Ramos (cell line): Measurements from ENCODE around the gene KNTC1.
"Not testable (repeated sequence)": the region's sequence is repeated elsewhere in the genome, so short reads cannot be mapped to it uniquely, and the experiment has no call there.

Experiments
- in situ Hi-C: fragments of 300-500 bp; cut with MboI; formaldehyde crosslinking; loops from one replicate; pipeline ENCODE4 v1.14.3; 2022; ENCODE audit warnings: low sequenced_read_pairs; ENCODE audit not compliant: unreplicated experiment

The KNTC1 gene

DNA sequence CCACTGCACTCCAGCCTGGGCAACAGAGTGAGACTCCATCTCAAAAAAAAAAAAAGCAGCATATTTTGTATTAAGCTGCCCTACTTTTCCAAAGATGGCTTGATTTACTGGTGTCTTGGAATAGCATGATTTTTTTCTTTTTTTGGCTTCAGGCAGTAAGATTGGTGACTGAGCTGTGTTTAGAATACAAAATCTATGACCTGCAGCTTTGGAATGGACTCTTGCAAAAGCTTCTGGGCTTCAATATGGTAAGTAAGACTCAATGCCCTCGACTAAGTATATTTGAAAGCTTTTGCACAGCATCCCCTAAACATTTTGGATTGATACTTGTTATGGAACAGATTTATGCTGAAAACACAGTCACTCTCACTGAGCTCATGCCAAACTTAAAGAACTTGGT, 87.8 kb downstream of the KNTC1 start:
- in situ Hi-C loops = no loop called here

DNA sequence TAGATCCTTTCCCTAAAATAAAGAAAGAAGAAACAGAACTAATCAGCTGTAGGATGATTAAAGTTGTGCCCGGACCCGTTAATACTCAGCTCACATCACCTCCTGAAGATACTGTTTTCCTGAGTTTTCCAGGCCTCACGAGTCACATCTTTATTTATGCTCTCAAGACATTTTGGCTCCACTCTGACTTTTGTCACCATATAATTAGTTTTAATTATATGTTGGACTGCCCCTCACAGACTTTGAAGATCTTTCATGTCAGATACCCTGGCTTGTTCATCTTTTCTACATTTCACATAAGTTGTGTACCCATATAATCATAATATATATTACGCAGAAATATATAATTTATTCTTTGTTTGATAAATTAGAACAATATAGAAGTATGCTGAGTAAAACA, 88.7 kb downstream of the KNTC1 start:
- in situ Hi-C loops = no loop called here

DNA sequence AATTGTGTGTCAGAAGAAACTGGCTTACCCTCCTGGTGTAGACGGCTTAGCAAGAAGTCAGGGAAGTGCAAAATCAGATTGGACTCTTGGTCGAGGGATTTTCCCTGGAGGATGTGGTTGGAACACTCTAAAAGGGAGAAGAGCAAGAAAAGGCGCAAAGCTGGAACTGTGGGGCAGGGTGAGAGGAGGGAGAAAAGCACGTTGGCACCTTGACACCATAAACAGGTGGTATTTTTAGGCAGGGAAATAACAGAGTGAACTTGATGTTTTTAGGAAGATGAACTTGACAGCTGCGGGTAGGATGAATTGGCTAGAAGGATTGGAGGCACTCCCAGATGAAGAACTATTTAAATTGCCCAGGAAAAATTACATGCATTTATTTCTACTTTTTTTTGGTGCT, 108.4 kb downstream of the KNTC1 start:
- in situ Hi-C loops = no loop called here

DNA sequence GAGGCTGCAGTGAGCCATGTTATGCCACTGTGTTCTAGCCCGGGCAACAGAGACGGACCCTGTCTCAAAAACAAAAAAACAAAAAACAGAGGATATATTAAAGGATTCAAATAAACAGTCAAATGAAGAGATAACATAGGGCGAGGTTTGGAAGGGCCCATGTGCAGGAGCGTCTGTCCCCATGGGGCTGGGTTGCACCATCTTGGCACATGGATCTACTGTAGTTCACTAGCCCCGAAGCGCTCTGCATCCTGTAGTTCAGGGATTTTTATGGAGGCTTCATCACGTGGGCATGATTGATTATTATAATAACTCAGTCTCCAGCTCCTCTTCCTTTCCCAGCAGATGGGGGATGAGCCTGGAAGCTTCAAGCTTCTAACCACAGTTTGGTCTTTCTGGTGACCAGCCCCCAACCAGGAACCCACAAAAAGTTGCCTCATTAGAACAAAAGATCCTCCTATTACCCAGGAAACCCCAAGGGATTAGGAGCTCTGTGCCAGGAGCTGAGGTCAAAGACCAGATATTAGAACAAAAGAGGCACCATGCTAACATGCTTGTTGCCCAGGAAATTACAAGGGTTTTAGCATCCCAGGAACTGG, 116.3 kb downstream of the KNTC1 start:
- in situ Hi-C loops = no loop called here

DNA sequence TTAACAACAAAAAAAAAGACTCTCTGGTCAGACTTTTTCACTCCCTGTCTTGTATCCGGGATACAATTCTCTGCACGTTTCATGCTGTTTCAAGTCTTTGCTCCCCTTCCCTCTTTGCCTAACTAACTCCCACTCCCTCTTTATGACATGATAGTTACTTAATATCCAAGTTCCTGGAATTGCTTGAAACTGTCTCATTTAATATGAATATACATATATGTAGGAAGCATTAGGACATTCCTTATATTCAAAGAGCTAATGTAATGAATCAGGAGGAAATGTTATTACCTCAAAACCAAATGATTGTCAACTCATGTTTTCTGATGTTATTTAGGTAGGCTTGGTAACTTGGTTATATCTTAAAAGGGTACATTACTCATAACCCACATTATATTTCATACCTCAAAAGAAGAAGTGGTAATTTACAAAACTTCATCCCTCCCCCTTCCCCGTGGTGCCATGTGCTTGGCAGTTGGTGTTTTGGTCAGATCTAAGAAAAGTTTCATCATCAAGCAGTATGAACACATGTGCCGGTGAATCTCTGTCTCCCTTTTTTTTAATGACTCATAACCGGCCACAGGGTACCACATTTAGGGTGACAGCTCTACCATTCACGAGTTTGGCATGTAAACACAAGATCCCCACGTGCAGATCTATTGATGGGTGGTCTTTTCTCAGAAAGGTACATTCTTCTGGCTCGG, 119.6 kb downstream of the KNTC1 start:
- in situ Hi-C loops = no loop called here

DNA sequence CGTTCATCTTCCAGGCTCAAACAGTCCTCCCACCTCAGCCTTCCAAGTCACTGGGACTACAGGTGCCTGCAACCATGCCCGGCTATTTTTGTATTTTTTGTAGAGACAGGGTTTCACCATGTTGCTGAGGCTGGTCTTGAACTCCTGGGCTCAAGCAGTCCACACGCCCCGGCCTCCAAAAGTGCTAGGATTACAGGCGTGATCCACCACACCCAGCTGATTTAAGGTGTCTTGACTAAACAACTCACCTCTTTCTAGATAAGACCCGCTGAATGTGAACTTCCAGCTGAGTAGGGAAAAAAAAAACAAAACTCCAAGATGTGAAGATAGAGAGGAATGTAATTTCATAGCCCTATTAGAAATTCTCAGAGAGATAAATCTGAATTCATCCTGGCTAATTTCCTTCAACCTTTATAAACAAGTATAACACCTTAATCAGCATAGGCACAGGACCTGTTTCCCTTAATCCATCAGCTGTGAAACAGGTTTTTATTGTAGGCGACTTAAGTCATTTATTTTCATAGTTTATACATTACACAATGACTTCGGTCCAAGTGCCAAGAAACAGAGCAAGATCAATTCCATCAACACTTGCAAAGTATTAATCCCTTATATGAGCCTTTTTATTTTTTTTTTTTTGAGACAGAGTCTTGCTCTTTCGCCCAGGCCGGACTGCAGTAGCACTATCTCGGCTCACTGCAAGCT, 124.6 kb downstream of the KNTC1 start:
- in situ Hi-C loops = no loop called here

DNA sequence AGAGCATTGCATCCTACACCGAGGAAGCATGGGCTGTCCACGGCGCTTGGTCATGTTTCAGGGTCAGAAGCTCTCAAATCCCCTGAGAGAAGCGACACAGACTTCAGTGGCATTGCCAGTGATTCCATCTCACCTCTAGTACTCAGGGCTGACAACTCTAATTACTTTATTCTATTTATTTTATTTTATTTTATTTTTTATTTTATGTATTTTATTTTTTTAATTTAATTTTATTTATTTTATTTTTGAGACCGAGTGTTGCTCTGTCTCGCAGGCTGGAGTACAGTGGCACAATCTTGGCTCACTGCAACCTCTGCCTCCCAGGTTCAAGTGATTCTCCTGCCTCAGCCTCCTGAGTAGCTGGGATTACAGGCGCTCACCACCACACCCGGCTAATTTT, 126.2 kb downstream of the KNTC1 start:
- in situ Hi-C loops = not testable (repeated sequence)

DNA sequence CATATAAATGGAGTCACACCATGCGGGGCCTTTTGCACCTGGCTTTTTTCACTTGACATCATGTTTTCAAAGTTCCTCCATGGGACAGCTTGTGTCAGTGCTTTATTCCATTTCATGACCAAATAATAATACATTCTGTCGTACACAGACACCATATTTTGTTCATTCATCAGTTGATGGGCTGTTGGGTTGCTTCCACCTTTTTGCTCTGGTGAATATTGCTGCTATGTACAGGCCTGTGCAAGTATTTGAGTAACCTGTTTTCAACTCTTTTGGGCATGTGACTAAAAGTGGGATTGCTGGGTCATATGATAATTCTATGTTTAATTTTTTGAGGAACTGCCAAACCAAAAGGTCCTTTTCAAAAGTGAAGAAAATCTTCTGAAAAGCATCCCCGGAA, 129.2 kb downstream of the KNTC1 start:
- in situ Hi-C loops = no loop called here

DNA sequence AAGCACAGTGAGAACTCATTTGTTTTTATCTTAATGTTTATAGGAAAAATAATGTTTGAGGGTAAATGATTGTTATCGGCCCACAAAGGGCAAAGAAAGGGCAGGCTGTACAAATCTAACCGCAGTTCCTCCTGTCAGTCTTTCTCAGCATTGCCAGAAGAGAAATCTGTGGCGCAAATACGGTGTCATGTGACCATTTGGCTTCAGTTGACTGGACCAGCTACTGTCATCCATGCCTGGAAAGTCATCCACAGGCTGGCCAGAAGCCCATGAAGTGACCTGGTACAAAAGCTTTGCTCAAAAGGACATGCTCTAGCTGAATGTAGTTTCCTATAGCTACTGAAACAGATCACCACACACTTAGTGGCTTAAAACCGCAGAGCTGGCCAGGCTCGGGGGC, 132.5 kb downstream of the KNTC1 start:
- in situ Hi-C loops = no loop called here

DNA sequence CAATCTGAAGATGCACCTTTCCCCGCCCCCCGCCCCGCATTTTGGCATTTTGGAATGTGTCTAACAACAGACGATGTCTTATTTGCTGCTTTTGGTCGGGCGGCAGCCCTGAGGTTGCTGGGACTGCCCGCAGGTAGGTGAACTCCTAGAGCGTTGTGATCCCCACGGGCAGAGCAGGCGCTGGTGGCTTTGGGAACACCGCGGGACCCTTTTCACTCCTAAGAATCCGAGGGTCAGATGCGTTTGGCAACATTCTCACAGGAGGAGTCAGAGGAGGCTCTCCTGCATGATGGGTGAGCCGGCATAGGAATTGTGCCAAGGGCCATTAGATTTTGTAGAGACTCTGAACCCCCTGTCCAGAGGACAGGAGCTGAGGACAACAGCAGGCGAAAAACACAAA, 134.2 kb downstream of the KNTC1 start:
- in situ Hi-C loops = no loop called here

DNA sequence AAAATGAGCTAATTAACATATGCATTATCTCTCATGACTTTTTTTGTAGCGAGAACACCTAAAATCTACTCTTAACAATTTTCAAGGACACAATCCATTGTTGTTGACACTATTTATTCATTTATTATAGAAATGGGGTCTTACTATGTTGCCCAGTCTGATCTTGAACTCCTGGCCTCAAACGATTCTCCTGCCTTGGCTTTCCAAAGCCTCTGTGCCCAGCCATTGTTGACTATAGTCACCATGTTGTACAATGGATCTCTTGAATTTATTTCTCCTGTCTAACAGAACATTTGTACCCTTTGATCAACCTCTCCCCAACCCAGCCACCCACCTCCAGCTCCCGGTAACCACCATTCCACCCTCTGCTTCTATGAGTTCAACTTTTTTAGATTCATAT, 134.9 kb downstream of the KNTC1 start:
- in situ Hi-C loops = no loop called here

DNA sequence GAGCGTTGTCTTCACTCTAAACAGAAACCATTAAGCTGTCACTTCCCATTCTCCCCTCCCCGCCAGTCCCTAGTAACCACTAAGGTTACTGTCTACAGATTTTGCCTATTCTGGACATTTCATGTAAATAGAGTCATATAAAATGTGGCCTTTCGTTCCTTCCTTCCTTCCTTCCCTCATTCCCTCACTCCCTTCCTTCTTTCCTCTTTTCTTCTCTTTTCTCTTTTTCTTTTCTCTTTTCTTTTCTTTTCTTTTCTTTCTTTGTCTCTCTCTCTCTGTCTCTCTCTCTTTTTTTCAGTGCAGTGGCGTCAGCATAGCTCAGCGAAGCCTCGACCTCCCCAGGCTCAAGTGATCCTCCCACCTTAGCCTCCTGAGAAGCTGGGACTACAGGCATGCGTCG, 138.3 kb downstream of the KNTC1 start:
- in situ Hi-C loops = no loop called here

DNA sequence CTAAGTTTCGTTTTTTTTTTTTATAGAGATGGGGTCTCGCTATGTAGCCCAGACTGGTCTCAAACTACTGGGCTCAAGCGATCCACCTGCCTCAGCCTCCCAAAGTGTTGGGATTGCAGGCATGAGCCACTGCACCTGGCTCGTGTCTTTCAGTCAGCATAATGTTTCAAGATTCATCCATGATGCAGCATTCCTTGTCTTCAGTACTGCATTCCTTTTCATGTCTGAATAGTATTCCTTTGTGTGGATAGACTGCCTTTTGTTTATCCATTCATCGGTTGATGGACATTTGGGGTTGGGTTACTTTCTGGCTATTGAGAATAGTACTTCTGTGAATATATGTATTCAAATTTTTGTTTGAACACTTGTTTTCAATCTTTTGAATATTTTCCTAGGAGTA, 138.7 kb downstream of the KNTC1 start:
- in situ Hi-C loops = no loop called here

DNA sequence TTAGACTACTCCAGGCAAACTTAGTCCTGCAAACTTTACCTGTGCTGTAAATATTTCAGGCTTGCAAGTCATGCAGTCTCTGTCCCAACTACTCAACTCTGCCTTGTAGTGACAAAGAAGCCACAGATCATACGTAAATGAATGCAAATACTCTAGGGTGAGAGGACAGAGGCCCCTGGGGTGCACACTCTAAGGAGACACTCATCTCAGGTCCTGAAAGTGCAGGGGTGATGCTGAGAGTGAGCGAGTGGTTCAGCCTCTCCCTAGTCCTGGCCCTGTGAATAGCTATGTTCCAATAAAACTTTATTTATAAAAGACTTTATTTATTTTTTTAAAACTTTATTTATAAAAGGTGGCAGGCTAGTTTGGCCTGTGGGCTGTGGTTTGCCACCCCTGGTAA, 141.2 kb downstream of the KNTC1 start:
- in situ Hi-C loops = no loop called here

DNA sequence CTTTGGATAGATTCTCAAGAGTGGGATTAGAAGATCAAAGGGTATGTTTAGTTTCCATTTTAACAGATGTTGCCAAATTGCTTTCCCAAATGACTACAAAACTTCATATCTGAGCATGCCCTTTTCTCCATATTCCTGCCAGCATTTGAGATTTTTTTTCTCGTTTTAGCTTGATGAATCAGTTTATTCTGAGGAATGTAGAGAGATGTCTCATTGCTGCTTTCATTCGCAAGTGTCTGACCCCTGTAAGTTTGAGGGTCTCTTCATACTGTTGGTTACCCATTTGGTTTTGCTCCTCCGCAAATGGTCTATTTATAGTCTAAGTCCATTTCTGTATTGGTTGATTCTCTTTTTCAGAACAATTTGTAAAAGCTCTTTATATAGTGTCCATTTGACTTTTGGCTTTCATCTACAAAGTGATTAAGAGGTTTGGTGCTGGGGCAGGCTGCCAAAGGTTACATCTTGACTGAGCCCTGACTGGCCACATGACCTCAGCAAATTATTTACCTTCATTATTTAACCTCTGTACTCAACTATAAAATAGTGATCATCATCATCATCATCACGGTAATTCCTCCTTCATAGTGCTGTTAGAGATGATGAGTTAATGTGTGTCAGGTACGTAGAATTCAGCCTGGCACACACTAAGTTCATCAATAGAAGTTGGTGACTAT, 142.5 kb downstream of the KNTC1 start:
- in situ Hi-C loops = no loop called here

DNA sequence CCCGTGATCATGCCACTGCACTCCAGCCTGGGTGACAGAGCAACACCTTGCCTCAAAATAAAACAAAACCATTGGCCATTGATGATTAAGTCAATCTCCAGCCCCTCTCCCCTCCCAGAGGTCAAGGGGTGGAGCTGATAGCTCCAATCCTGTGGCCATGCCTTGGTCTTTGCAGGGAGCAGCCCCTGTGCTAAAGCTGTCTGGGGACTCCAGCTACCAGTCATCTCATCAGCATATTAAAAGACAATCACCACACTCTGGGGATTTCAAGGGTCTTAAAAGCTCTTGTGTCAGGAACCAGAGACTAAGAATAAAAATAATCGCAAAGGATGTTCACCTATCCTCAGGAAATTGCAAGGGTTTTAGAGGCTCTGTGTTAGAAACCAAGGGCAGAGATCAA, 145.5 kb downstream of the KNTC1 start:
- in situ Hi-C loops = no loop called here
